BE2C (cell line): ENCODE measurements around the gene PTK7.

Source experiments
- DNase-seq: peaks from one replicate; pipeline ENCODE4 v3.0.0-alpha.2; 2020
- H3K27me3 ChIP-seq: fragments of 250-450 bp; sonication (Bioruptor Pico); 2 replicates; pipeline ENCODE4 v1.5.1; 2020; ENCODE audit warnings: mild to moderate bottlenecking
- H3K36me3 ChIP-seq: fragments of 250-450 bp; sonication (Bioruptor Pico); 2 replicates; pipeline ENCODE4 v1.5.1; 2020; ENCODE audit warnings: mild to moderate bottlenecking
- H3K4me1 ChIP-seq: fragments of 250-450 bp; sonication (Bioruptor Pico); 2 replicates; pipeline ENCODE4 v1.5.1; 2020
- H3K4me3 ChIP-seq: 2 replicates; pipeline ENCODE4 v1.5.1; 2011; ENCODE audit warnings: low read depth, low read length
- H3K9me3 ChIP-seq: fragments of 250-450 bp; sonication (Bioruptor Pico); 2 replicates; pipeline ENCODE4 v1.5.1; 2020
- CTCF ChIP-seq: IDR thresholded peaks from 2 replicates; pipeline ENCODE4 v1.5.1; 2012; ENCODE audit warnings: mild to moderate bottlenecking, low read depth, low read length

Gene PTK7

GRCh38 chr6:43186706-43187105, 110.6 kb downstream of the PTK7 start:
- Histone ChIP-seq H3K4me1 (no peaks in the 10 kb centered on the region), H3K36me3 (no peaks in the 10 kb centered on the region), H3K4me3 (no peak overlapping the region), H3K9me3 (no peaks in the 10 kb centered on the region), H3K27me3 (no peaks in the 10 kb centered on the region)
- DNase-seq: no peak
- no peak for TF ChIP-seq CTCF

- TF ChIP-seq CTCF: no peak
- Histone ChIP-seq H3K36me3 (no peaks in the 10 kb centered on the region), H3K9me3 (no peaks in the 10 kb centered on the region), H3K4me3 (no peak overlapping the region), H3K27me3 (no peaks in the 10 kb centered on the region), H3K4me1 (no peaks in the 10 kb centered on the region)
- DNase-seq: no peak
Measured at GRCh38 chr6:43187821-43188220, 111.7 kb downstream of the PTK7 start.

GRCh38 chr6:43188426-43188825, 112.3 kb downstream of the PTK7 start:
- TF ChIP-seq CTCF: no peak
- H3K4me3 ChIP-seq: no peak overlapping the region
- no peaks in the 10 kb centered on the region for H3K36me3 ChIP-seq

GRCh38 chr6:43189776-43190304, 113.7 kb downstream of the PTK7 start:
- H3K27me3 ChIP-seq: no peaks in the 10 kb centered on the region
- H3K9me3 ChIP-seq: no peaks in the 10 kb centered on the region
- no peaks in the 10 kb centered on the region for H3K4me1 ChIP-seq
- no peak for DNase-seq
- no peak overlapping the region for H3K4me3 ChIP-seq
- no peak for TF ChIP-seq CTCF
- no peaks in the 10 kb centered on the region for H3K36me3 ChIP-seq

More at GRCh38 chr6:43188426-43188825, 112.3 kb downstream of the PTK7 start:
- Histone ChIP-seq H3K4me1 (no peaks in the 10 kb centered on the region), H3K9me3 (no peaks in the 10 kb centered on the region), H3K27me3 (no peaks in the 10 kb centered on the region)
- DNase-seq: no peak

GRCh38 chr6:43192911-43193310, 116.8 kb downstream of the PTK7 start:
- TF ChIP-seq CTCF: no peak
- DNase-seq: no peak
- Histone ChIP-seq H3K9me3 (no peaks in the 10 kb centered on the region), H3K4me1 (no peaks in the 10 kb centered on the region), H3K4me3 (no peak overlapping the region), H3K27me3 (no peaks in the 10 kb centered on the region), H3K36me3 (peaks cover 4% of the 10 kb centered on the region; the same call in 1 of the 2 replicates)

GRCh38 chr6:43193929-43194328, 117.8 kb downstream of the PTK7 start:
- TF ChIP-seq CTCF: no peak
- no peak for DNase-seq
- Histone ChIP-seq H3K36me3 (peaks cover 4% of the 10 kb centered on the region; the same call in 1 of the 2 replicates), H3K4me3 (no peak overlapping the region), H3K9me3 (no peaks in the 10 kb centered on the region), H3K27me3 (no peaks in the 10 kb centered on the region), H3K4me1 (no peaks in the 10 kb centered on the region)
